Breast epithelium (tissue), 3 donors: ENCODE measurements around the gene CYP26B1.

Experiments
- CTCF ChIP-seq, 3 donors: fragments of 450-650 bp; IDR thresholded peaks; one replicate each; pipeline ENCODE4 v1.5.1; 2016 to 2017; ENCODE audit warnings: antibody characterized with exemption in 3 of 3, mild to moderate bottlenecking in 3 of 3, moderate library complexity in 3 of 3
- POLR2A ChIP-seq: fragments of 450-650 bp; IDR thresholded peaks from one replicate; pipeline ENCODE4 v1.6.1; 2016; ENCODE audit warnings: antibody characterized with exemption, mild to moderate bottlenecking, moderate library complexity
- POLR2AphosphoS5 ChIP-seq, 3 donors: sonication (generic); formaldehyde crosslinking; IDR thresholded peaks; one replicate each; pipeline ENCODE4 v1.6.1; 2017; ENCODE audit warnings: antibody characterized with exemption in 3 of 3

- TF ChIP-seq CTCF (IDR thresholded peaks at IDR 0.05) (no peak), POLR2A (no peak), POLR2AphosphoS5 (IDR thresholded peaks at IDR 0.05) (no peak)
These were observed 4.9 kb downstream of the CYP26B1 start for GRCh38 chr2:72142570-72143440.
